ENCODE results near the gene TBC1D25.

Gene TBC1D25, protein sequence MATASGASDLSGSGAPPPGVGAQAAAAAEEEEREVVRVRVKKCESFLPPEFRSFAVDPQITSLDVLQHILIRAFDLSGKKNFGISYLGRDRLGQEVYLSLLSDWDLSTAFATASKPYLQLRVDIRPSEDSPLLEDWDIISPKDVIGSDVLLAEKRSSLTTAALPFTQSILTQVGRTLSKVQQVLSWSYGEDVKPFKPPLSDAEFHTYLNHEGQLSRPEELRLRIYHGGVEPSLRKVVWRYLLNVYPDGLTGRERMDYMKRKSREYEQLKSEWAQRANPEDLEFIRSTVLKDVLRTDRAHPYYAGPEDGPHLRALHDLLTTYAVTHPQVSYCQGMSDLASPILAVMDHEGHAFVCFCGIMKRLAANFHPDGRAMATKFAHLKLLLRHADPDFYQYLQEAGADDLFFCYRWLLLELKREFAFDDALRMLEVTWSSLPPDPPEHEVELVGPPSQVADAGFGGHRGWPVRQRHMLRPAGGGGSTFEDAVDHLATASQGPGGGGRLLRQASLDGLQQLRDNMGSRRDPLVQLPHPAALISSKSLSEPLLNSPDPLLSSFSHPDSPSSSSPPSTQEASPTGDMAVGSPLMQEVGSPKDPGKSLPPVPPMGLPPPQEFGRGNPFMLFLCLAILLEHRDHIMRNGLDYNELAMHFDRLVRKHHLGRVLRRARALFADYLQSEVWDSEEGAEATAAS

DNA sequence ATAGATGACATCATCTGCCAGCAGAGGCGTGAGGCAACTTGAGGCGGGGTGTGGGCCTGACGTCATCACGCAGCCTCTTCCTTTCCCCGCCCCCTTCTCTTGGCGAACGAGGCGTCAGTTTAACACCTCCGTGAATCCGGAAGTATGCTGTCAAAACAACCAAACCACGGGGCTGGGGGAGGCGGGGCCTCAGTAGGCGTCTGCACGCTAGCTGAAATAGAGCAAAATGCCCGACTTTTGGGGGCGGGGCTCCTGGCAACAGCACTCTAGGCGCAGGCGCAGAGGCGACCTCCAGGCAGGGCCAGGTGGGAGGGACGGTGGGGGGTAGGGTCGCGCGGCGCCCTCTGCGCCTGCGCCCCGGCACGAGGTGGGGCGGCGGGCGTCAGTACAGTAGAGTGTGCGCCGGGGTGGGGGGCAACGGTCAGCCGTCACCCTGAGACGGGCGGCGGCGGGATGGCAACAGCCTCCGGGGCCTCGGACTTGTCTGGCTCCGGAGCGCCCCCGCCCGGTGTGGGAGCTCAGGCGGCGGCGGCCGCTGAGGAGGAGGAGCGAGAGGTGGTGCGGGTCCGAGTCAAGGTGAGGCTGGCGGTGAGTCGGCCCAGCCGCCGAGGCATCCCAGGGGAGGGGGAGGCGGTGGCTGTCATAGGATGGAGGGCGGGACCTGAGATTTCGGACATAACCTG, at the start of gene TBC1D25:
TBC1D25 (plus strand) TSS at position 370 of the 683 bp plus-strand sequence; CDS start at position 454, 84 bp downstream.
- peak; percentile 96 for DNase-seq

DNA sequence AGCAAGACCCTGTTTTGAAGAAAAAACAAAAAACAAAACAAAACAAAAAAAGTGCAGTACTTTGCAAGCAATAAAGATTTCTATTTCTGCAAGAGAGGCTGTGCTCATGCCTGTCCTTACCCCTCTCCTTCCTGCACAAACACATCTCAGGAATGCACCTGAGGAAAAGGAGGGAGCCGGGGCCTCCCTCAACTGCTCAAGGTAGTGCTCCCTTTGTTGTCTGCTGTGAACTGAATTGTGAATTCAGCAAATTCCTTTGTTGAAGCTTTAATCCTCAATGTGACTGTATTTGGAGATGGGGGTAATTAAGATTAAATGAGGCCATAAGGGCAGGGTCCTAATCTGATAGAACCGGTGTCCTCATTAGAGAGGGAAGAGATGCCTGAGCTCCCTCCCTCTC, 49.6 kb upstream of the TBC1D25 start:
- DNase-seq, result no peak

DNA sequence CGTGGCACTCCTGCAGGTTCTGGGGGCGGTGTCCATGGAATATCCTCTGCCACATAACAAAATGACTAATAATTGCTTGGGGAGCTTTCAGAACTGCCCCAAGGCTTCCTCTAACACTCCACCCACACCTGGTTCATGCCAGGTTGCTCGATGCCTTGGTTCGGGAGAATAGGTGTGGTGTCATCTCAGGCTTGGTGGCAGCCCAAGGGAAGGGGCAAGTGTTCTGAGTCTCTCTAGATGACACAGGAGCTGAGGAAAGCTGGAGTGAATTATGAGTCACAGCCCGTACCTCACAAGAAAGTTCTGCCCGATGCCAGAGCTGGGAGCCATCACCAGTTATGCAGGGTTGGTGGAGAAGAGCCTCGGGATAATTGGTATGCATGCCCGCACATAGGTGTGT, 48.9 kb upstream of the TBC1D25 start:
- no peak for DNase-seq

DNA sequence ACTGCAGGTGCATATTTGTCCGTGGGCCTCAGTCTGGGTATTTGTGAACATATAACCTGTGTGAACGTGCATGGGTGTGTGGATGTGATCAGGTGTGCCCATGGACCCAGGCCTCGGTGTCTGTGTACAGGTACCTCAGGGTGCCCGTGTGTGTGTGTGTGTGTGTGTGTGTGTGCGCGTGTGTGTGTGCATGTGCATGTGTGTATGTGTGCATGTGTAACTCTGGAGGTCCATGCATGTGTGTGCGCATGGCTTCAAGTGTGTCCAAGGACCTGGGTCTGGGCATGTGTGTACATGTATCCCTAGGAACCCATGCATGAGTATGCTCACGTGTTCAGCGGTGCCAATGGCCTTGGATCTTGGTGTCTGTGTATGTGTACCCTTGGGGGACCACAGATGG, 47.7 kb upstream of the TBC1D25 start:
- no peak for DNase-seq

DNA sequence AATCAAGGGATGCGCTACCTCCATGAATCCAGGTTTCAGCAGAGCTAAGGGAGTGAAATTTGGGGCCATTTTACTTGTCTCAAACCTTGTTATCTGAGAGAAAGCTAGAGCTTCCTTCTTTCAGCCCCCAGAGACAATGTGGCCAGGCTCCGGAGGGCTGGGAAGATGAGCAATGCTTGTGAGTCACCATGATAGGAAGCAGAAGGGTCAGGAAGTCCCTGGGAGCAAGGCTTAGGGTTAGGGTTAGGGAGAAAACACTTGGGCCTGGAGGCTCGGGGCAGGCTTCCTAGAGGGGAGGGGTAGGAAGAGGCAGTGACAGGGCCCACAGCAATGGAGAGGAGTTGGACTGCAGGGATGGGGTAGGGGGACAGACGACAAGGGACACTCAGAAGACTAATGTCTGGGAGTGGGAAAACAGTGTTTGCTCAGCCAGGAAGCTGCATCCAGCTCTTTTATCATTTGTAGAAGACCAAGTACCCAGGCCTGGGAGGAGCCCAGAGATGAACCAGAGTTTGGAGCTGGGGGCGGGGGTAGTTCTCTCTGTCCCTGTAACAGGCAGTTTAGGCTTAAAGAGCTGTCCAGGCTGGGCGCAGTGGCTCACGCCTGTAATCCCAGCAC, 47.1 kb upstream of the TBC1D25 start:
- no peak for DNase-seq

DNA sequence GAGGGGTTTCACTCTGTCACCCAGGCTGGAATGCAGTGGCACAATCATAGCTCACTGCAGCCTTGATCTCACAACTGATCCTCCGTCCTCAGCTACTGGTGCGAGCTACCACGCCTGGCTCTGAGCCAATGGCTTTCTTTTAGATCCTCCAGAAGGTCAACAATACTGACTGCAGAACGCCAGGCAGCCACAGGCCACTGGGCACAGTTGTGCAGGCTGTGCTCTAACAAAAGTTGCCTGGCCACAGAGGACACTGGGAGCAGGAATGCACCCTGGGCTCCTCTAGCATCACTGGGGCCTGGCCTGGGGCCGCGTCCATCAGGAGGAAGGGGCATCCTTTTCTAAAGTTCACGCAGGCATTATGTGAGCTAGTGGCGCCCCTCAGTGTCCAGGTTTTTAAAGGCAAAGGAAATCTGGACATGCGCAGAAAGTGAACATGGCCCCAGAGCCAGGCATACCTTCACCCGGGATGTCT, 45.6 kb upstream of the TBC1D25 start:
- peak; percentile 35 for DNase-seq

DNA sequence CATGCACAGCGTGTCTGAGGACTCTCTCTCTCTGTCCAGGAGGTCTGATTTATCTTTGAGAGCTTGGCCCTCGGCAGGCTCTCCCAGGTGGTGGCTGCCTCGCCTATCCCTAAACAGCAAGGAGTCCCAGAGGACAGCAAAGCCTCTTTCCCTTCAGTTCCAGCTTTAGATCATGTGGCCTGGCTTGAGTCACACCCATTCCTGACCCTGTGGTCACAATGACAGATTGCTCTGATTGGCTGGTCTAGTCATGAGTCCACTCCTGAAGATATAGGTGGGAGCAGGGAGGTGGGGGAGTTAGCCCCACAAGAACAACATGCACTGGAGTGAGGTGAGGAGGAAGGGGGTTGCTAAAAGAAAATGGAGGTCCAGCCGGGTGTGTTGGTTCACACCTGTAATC, 42.9 kb upstream of the TBC1D25 start:
- no peak for DNase-seq

DNA sequence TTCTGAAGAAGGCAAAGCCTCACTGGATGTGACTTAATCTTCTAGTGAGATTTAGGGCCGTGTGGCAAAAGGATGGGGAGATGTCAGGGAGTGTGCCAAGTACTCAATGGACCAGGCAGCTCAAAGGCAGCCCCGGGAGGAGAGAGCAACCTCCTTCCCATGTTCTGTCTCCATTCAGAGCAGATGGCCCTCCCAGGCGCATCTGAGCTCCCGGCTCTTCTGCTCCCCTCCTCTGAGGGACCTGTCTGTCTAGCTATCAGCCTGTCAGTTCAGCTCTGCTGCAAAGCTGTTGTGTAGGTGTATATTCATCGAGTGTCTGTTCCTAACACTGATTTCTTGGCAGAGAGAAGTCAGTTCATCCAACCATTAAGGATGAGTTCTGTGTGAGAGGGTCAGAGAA, 41.6 kb upstream of the TBC1D25 start:
- no peak for DNase-seq

DNA sequence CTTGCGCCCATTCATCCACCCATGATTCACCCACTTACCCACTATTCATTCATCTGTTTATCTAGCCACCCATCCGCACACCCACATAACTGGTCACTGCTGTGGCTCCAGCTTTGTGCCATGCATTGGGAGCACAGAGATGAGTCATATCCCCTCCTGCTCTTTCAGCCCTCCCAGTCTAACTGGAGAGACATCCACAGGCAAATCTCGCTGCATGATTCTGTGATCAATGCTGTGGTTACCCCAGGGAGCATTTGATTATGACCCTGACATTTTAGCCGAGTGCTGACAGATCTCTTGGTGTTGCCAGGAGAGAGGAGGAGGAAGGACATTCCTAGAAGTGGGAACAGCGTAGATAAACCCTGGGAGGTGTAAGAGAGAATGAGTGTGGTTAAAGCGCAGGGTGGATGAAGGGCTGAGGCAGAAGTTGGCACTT, 41.1 kb upstream of the TBC1D25 start:
- DNase-seq, result no peak

DNA sequence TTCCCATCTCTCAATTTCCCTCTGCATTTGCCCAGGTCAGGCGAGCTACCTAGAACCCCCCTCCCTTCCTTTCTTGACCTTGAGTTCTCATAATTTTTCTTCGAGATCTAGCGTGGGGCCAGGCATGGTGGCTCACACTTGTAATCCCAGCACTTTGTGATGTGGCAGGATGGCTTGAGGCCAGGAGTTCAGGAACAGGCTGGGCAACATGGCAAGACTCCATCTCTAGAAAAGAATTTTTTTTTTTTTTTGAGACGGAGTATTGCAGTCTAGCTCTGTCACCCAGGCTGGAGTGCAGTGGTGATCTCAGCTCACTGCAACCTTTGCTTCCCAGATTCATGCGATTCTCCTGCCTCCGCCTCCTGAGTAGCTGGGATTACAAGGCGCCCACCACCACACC, 35.3 kb upstream of the TBC1D25 start:
- no peak for DNase-seq

DNA sequence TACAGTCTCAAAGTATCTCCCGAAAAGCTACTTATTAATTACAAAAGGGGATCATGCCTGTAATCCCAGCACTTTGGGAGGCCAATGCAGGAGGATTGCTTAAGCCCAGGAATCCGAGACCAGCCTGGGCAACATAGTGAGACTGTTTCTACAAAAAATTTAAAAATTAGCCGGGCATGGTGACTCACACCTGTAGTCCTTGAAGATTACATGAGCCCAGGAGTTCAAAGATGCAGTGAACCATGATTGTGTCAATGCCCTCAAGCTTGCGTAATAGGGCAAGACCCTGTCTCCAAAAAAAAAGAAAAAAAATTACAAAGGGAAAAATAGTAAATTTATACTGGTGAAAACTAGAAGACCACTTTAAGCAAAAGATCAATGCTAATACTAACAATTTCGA, 34.0 kb upstream of the TBC1D25 start:
- no peak for DNase-seq

DNA sequence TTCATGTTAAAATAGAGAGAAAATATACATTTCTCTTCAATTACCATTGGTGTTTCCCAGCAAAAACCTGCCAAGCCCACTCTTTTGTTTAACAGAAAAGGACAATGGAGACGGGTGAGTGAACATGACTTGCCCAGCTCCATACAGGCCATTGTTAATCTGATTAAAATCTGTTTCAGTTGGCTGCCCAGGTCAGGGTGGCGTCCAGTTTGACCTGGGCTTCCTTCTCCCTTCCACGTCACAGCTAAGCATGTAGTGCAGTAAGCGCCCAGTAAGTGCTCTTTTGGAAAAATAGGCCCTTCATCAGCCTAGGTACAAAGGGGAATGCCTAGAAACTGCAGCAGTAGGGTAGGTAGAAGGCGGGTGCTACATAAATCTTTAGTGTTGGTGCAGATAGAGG, 32.3 kb upstream of the TBC1D25 start:
- DNase-seq, result no peak

DNA sequence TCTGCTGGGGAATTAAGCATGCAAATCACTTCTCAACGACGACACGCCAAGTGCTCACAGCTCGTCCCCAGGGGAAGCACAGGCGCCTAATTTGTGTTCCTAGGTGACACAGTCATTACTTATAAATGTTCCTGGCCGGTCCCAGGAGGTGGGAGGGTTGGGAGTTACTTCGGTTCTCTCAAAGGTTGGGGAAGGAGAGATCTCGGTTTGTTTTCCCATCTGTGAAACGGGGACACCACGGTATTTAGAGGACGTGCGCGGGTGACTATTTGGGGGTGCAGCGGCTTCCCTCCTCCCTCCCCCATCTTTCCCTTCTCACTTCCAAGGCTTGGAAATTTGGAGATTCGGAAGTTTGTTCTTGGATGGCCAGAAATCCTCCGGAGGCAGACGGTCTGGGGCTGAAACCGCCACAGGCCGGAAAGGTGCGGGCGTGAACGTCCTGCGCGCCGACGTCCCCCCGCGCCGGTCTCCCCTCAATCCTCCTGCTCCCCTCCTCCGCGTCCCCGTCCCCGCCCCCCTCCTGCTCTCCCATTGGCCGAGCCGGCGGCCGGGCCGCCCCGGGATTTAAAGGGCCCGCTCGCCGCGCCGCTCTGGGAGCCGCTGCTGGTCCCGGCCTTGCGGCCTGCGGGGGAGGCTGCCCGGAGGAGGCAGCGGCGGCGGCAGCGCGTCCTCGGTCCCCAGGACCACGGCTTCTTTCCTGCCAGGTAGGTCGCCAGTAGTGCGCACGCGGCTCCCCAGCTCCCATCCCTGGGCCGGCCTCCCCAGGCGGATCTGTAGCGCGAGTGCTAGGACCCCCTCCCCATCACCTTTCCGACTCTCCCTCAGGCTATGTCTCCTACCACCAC, 30.9 kb upstream of the TBC1D25 start, which contains the start of gene PORCN:
PORCN (plus strand) TSS at position 593 of the 845 bp plus-strand sequence. CDS start 829 bp downstream, outside the sequence.
- peak; percentile 85 for DNase-seq

DNA sequence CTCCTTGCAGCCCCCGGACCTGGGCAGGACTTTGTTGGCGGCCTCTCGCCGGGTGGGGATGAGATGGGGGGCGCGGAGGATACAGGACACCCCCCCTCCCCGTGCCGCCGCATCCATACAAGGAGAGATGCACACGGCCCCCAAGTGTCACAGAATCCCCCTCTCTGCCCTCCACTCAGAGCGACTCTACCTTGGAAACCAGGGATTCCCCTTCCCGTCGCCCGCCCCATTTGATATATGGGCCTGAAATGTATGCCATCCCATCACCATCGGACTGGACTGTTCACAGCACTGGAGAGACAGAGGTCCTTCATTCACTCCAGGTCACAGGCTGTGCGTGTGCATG, 30.3 kb upstream of the TBC1D25 start:
- peak; percentile 27 for DNase-seq

DNA sequence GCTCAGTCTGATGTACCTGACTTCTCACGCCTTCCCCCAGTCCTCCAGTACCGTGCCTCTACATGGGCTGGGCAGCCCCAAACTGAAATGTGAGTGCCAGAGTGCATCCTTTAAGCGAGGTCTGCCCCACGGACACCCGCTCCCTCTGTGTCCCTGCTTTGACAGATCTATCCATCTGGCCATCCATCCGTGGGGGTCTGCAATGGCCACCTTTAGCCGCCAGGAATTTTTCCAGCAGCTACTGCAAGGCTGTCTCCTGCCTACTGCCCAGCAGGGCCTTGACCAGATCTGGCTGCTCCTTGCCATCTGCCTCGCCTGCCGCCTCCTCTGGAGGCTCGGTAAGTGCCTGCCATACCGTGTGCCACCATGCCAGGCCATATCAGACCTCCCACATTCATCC, 29.9 kb upstream of the TBC1D25 start:
- DNase-seq, result no peak

DNA sequence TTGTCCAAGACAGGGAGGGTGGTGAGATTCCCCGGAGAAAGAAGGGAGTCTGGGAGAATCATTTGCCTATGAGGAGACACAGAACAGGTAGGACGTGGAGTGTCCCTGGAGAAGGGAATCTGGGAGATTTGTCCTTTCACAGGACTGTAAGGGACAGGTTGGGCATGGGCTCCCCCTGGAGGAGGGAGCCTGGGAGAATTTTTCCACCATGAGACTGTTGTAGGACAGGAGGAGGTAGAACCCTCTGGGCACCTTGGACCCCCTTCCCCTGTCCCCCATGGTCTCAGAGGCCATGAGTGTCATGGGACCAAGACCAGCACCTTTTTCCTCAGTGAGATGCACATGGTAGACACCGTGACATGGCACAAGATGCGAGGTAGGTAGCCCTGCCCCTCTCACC, 28.0 kb upstream of the TBC1D25 start:
- no peak for DNase-seq

DNA sequence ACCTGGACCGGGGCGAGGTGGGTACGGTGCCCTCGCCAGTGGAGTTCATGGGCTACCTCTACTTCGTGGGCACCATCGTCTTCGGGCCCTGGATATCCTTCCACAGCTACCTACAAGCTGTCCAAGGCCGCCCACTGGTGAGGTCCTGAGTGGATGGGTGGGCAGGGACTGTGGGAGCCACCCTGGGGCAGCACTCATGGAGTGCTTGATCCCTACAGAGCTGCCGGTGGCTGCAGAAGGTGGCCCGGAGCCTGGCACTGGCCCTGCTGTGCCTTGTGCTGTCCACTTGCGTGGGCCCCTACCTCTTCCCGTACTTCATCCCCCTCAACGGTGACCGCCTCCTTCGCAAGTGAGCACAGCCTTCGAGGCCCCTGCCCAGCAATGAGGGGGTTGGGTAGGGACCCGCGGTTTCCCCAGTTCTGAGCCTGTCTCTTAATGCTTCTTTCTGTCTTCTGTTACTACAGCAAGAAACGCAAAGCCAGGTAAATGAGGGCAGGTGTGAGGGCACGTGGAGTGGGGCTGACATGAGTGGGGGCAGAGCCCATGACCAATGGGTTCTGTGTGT, 27.1 kb upstream of the TBC1D25 start:
- no peak for DNase-seq

DNA sequence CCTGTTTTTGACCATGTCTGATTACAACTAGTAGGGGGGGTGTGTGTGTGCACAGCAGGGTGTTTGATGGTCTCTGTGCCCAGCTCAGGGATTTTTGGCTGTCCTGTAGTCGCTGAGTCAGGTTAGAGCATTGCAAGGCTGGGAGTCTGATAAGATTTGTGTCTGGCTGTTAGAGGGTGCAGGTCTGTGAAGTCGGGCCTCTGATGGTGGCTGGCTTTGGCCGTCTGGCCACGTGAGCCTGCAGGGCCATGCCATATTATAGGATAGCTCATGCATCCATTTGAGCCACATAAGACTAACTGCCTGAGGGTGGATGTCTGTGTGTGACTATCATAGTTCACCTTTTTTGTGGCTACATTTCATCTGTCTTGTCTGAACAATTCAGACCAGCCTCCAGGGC, 25.8 kb upstream of the TBC1D25 start:
- no peak for DNase-seq

DNA sequence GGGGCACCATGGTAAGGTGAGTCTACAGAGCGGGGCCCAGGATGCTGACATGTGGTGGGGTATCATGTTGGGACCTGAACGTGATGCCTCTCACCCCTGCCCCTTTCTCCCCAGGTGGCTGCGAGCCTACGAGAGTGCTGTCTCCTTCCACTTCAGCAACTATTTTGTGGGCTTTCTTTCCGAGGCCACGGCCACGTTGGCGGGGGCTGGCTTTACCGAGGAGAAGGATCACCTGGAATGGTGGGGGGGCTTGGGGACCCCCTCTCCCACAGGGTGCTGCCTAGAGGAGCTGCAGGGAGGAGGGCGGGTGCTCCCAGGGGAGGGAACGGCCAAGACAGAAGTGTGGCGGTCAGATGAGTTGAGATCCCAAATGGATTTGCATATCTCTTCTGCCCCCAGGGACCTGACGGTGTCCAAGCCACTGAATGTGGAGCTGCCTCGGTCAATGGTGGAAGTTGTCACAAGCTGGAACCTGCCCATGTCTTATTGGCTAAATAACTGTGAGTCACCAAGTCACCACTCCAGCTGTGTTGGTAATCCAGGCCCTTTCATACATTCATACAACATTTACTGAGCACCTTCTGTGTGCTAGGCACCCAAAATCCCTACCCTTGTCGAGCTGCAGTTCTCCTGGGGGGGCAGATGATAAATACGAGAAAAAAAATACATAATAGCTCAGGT, 25.2 kb upstream of the TBC1D25 start:
- DNase-seq, result no peak

DNA sequence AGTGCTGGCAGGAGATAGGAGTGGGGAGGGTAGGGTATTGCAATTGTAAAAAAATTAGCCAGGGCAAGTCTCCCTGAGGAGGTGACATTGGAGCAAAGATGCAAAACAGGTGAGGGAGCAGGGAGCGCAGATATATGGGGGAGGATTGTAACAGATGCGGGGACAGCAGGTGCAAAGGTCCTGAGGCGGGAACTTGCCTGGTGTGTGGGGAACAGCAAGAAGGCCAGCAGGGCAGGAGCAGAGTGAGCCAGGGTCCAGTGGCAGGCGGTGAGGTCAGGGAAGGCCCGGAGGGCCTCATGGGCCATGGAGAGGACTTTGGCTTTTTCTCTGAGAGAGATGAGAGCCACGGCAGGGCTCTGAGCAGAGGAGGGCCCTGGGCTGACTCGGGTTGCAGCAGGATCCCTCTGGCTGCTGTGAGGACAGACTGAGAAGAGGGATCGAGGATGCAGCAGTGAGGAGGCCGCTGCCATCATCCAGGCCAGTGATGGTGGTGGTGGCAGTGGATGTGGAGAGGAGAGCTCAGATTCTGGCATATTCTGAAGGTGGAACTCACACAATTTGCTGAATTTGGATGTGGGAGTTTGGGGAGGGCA, 24.6 kb upstream of the TBC1D25 start:
- DNase-seq, result no peak

DNA sequence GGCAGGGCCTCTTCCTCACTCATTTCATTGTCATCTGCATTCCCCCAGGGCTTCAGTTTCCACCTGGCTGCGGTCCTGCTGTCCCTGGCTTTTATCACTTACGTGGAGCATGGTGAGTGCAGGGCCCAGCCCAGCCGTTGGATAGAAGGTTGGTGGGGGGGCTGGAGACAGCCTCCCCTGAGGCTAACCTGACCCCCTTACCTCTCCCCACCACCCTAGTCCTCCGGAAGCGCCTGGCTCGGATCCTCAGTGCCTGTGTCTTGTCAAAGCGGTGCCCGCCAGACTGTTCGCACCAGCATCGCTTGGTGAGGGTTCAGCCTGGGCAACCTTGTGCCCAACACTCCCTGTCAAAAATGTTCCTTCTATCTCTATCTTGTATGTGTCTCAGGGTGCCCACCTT, 23.7 kb upstream of the TBC1D25 start:
- DNase-seq, result no peak
